ENCODE results near the gene TYK2. TPM values are rescaled to one million over a fixed set of nuclear protein-coding genes. Genes with fewer than 3 reads are reported as not detected.

TYK2 gene
- total and polyA plus RNA-seq, 9 of the 15 experiments (the other 6 are each of a cell fraction or from before 2014, with no cell fraction given): 15.0 to 182 (median 85.9) TPM

- TF ChIP-seq CHD7 (IDR thresholded peaks at IDR 0.05; ENCODE audit: low read depth, low read length) (no peak), BDP1 (IDR thresholded peaks at IDR 0.05; ENCODE audit: insufficient read depth, insufficient read length) (no peak), GTF2F1 (IDR thresholded peaks at IDR 0.05; ENCODE audit: low read depth, low read length) (peak; percentile 53; the same call in 1 of the 2 replicates), SRSF9 (IDR thresholded peaks at IDR 0.05; ENCODE audit: borderline replicate concordance, low read depth, low read length) (no peak), MAZ (CRISPR knock-in tag; conservative IDR thresholded peaks at IDR 0.05 in 1 of 2, IDR thresholded peaks at IDR 0.05 in 1 of 2) (peak; percentile 86 to 87), MXD1 (CRISPR knock-in tag; IDR thresholded peaks at IDR 0.05; ENCODE audit: borderline replicate concordance, poor library complexity, severe bottlenecking) (peak; percentile 50), HMG20A (CRISPR knock-in tag; conservative IDR thresholded peaks at IDR 0.05) (no peak), PRMT5 (CRISPR knock-in tag; IDR thresholded peaks at IDR 0.05) (peak; percentile 90), ID3 (CRISPR knock-in tag; IDR thresholded peaks at IDR 0.05) (no peak), ID3 (tag; IDR thresholded peaks at IDR 0.05) (peak; percentile 73; the same call in 1 of the 2 replicates), RNF2 (IDR thresholded peaks at IDR 0.05) (peak; percentile 30; the same call in 1 of the 2 replicates)
- TF ChIP-seq, protein P1, sequence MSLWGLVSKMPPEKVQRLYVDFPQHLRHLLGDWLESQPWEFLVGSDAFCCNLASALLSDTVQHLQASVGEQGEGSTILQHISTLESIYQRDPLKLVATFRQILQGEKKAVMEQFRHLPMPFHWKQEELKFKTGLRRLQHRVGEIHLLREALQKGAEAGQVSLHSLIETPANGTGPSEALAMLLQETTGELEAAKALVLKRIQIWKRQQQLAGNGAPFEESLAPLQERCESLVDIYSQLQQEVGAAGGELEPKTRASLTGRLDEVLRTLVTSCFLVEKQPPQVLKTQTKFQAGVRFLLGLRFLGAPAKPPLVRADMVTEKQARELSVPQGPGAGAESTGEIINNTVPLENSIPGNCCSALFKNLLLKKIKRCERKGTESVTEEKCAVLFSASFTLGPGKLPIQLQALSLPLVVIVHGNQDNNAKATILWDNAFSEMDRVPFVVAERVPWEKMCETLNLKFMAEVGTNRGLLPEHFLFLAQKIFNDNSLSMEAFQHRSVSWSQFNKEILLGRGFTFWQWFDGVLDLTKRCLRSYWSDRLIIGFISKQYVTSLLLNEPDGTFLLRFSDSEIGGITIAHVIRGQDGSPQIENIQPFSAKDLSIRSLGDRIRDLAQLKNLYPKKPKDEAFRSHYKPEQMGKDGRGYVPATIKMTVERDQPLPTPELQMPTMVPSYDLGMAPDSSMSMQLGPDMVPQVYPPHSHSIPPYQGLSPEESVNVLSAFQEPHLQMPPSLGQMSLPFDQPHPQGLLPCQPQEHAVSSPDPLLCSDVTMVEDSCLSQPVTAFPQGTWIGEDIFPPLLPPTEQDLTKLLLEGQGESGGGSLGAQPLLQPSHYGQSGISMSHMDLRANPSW (CRISPR knock-in tag; IDR thresholded peaks at IDR 0.05): no peak
Observed at GRCh38 chr19:10332965-10333757, 47.2 kb downstream of the TYK2 start, which contains the start of gene RAVER1 (continued).

Data from K562 (cell line).